Measurements from ENCODE around the gene C2orf78. TPM values are rescaled to one million over a fixed set of nuclear protein-coding genes. Genes with fewer than 3 reads are reported as not detected.

Gene C2orf78, protein sequence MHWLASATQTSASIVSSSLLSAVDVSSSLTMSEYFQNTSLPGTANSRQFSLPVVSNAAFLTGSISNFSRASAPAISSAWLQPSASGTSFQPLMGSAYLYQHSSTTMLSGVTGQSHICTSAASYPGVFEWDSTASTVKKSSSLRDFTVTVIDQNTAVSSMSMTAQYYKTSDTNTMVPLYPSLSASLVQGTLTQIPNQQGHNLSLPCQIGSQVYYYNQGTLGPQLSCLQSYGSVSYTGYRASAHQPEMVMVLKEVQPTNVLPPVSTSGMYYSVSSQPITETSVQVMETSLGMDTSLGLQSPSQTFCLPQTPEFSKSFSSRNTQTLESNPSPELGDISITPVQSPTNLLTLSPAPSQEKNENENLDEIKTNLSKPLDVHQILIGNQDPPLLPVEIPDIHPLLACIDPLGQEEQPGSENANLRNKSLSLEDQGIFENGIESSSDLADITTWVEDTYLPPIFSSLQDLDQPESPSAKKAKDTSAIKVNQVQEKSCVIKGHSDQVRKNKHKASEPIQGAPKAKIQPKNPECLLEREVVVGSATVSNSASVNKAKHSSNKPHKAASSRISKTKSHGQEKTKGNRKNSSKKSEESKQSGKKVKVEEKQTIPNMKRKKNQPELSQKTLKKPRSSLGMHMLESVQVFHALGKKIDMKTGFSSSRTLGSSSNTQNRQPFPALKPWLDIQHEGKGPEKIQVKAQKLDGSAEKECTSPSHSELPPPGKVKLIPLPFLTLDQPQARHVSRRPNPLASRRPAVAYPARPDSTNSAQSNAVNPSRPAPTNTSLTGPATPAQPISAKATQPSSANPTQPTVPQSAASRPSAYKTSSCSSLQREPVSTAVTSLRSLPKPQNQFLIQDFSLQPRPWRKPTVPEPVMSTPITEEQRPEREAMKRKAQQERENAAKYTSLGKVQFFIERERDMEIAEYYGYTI
- not detected for total RNA-seq

GRCh38 chr2:73783883-73784282 lies at the start of gene C2orf78:
TSS of gene C2orf78 (plus strand) at chr2:73784183. CDS start at chr2:73784310, 127 bp downstream.

DNA sequence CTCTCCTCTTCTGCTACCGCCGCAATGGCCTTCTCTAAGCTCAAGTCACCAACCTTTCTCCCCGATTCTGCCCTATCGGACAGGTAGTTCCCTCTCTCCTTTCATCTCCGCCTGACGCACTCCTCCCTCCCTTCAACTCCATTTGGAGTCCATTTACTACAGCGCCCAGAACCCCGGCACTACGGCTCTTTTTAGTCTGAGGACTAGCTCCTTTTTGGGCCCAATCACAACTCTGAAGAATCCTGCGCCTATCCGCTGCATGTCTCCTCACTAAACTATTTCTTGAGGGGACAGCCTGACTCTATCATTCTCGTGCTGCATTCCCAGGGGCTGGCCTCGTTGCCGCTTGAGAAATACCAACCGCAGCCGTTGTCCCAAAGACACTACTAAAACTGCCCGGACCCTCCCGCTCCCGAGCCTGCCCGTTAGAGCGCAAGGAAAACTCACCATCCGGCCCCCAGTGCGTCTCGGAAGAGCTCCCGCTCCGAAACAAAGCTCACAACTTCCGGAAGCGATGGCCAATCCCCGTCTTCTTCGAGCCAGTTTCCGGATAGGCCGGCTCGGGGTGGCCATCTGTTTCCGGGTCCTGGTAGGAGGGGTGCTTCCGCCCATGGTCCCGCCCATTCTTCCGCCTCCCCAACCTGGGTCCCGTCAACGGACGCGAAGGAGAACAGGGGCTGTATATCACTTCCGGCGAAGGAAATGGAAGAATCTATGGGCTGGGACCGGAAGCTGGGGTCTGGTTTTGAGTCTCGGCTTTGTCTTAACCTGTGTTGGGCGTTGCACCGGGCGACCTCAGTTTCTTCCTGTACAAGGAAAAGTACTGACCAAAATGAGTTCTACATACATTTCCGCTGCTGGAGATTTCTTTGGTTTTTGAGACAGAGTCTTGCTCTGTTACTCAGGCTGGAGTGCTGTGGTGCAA lies 46.9 kb upstream of the C2orf78 start, which contains the start of gene TPRKB:
TSS of gene TPRKB (minus strand) at position 491 of the 925 bp plus-strand sequence. CDS start 2,776 bp downstream, outside the sequence.

DNA sequence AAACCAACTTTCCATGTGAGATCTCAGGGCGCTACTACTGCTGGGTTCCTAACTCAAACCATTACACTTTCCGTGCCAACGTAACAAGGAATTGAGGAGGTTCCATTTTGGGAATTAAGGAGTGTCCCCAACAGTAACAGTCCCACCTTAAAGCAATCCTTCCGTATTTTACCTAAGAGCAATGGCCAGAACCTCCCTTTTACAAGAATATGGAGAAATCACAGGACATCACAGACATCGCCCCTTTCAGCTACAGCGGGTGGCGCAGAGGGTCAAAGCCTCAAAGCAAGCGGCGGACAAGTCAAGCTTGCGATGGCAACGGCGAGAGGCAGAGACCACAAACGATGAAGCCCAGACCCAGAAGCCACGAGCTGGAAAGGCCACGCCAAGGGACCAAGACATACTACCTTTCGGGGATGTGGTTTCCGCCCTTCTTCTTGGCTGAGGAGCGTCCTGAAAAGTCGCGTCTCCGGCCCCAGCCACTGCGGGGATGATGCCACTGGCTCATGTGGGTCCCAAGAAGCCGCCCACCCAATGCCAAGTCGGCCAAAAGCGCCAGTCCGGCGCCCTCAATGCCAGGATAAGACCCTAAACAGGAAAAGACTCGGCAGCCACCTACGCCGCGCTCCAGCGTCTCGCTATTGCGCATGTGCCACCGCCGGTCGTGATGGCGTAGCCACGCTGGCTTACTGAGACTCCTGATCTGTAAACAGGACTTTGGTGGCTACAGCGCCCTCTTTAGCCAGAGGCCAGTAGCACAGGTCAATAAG lies 4.3 kb upstream of the C2orf78 start, which contains the start of gene DUSP11:
TSS of gene DUSP11 (minus strand) at position 637 of the 770 bp plus-strand sequence. CDS start at position 508, 129 bp downstream.

GRCh38 chr2:73828818-73829570 lies 45.0 kb downstream of the C2orf78 start, which contains the start of gene STAMBP:
TSS of gene STAMBP (plus strand) at chr2:73828961. CDS start at chr2:73830857, 1,896 bp downstream.

Other genes with a start within 250 kb of the C2orf78 start
- gene NAT8, start 141.8 kb upstream of the C2orf78 start, total RNA-seq = not detected
- 10 to 100 TPM; 28.0 to 31.2 TPM for gene TPRKB, start 46.8 kb upstream of the C2orf78 start, total RNA-seq
- gene DUSP11, start 4.1 kb upstream of the C2orf78 start, total RNA-seq = 10 to 100 TPM; 25.5 to 30.1 TPM
- 10 to 100 TPM; 37.4 to 39.9 TPM for gene STAMBP, start 44.8 kb downstream of the C2orf78 start, total RNA-seq
- not detected for gene ACTG2, start 108.8 kb downstream of the C2orf78 start, total RNA-seq
- gene DGUOK, start 142.7 kb downstream of the C2orf78 start, total RNA-seq = 10 to 100 TPM; 65.6 to 70.2 TPM
- 10 to 100 TPM; 17.0 to 17.2 TPM for gene TET3, start 200.7 kb downstream of the C2orf78 start, total RNA-seq